Spleen (tissue), 7 donors: Measurements from ENCODE around the gene RNU6-8.

Experiments
- CTCF ChIP-seq, 11 experiments: fragments of 200-600 bp in 7 of 11; fragments of 450-650 bp in 4 of 11; sonication (generic) in 4 of 11; IDR thresholded peaks in 8 of 11; conservative IDR thresholded peaks in 3 of 11; 1 replicate in 7 of 11; 2 replicates in 4 of 11; pipeline versions ENCODE4 v1.4.0 to v1.8.0; 2016 to 2021; ENCODE audit warnings: antibody characterized with exemption in 11 of 11, inconsistent platforms in 4 of 11, mild to moderate bottlenecking in 1 of 11
- POLR2A ChIP-seq, 3 donors: fragments of 450-650 bp; IDR thresholded peaks; one replicate each; pipeline ENCODE4 v1.5.1; 2017; ENCODE audit warnings: antibody characterized with exemption in 3 of 3, mild to moderate bottlenecking in 1 of 3
- donor health status: DM: no; HTN: no; CAD: no; lungs with moderate emphysema.
- donor health status: DM: no; HTN: no; CAD: no.
- donor health status: DM: no; HTN: no; CAD: no.

GRCh38 chr14:32208490-32208889, 5.4 kb upstream of the RNU6-8 start:
- TF ChIP-seq CTCF (IDR thresholded peaks at IDR 0.05 in 8 of 11, conservative IDR thresholded peaks at IDR 0.05 in 3 of 11) (no peak), POLR2A (IDR thresholded peaks at IDR 0.05) (no peak)
